Left ventricle myocardium inferior (tissue), 1 donor: ENCODE data around the gene ADAMTSL1. TPM values are rescaled to one million over a fixed set of nuclear protein-coding genes. Genes with fewer than 3 reads are reported as not detected.

ENCODE experiments used
- DNase-seq: peaks from one replicate; pipeline ENCODE4 v3.0.0-alpha.2; 2020
- H3K27ac ChIP-seq: fragments of 200-600 bp; replicated peaks from 2 replicates; pipeline ENCODE4 v1.8.0; 2021
- H3K27me3 ChIP-seq: fragments of 200-600 bp; 2 replicates; pipeline ENCODE4 v1.8.0; 2021; ENCODE audit warnings: low read depth
- H3K36me3 ChIP-seq: fragments of 200-600 bp; 2 replicates; pipeline ENCODE4 v1.8.0; 2021
- H3K4me1 ChIP-seq: fragments of 200-600 bp; 2 replicates; pipeline ENCODE4 v1.8.0; 2021
- H3K4me3 ChIP-seq: fragments of 200-600 bp; 2 replicates; pipeline ENCODE4 v1.8.0; 2021; ENCODE audit warnings: mild to moderate bottlenecking, moderate library complexity
- H3K9me3 ChIP-seq: fragments of 200-600 bp; replicated peaks from 2 replicates; pipeline ENCODE4 v1.8.0; 2021
- intact Hi-C: fragments of 100-400 bp; cut with micrococcal nuclease; formaldehyde crosslinking; loops from one replicate; pipeline ENCODE4 v1.11.0; 2022
- total RNA-seq: library from RNA; stranded (reverse); fragmentation: NEBNext Ultra II Directional; extraction: Animal tissue kit (Norgen Biotek cat#: 25700); gene quantifications from one replicate; pipeline ENCODE4 v1.2.1, GENCODE V29; 2021
- TF ChIP-seq, protein P1 (sequence below): fragments of 200-600 bp; IDR thresholded peaks from 2 replicates; pipeline ENCODE4 v1.8.0; 2021; ENCODE audit warnings: antibody characterized with exemption, mild to moderate bottlenecking, borderline replicate concordance
- donor health status: DM: no; HTN: yes; CAD: no; lungs with severe emphysema.

Gene ADAMTSL1
- total RNA-seq, 1 donor from 2014 or later: 1.7 TPM

DNA sequence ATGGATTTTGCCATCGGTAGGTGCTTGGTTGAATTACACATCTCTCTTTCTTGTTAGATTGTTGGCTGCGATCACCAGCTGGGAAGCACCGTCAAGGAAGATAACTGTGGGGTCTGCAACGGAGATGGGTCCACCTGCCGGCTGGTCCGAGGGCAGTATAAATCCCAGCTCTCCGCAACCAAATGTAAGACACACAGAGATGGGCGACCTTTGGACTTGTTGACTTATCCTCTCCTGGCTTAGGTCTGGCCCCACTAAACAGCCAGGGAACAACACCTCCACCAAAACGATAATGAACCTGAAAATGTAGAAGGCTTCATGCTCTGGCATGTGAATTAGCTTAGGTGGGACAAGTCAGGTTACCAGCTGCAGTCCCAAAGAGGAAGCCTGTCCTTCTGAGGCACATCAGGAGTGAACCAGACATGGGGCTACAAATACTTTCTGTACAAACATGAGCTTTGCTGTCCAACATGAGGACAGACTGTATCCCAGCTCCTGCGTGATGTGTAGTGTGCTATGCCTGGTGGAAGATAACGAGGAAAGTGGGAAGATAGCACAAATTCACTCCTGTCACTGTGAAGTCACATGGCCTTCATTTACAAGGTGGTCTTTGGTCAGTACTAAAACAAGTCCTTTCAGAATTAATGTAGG lies 148.4 kb downstream of the ADAMTSL1 start:
- H3K4me1 ChIP-seq: no peaks in the 10 kb centered on the region
- TF ChIP-seq, protein P1, sequence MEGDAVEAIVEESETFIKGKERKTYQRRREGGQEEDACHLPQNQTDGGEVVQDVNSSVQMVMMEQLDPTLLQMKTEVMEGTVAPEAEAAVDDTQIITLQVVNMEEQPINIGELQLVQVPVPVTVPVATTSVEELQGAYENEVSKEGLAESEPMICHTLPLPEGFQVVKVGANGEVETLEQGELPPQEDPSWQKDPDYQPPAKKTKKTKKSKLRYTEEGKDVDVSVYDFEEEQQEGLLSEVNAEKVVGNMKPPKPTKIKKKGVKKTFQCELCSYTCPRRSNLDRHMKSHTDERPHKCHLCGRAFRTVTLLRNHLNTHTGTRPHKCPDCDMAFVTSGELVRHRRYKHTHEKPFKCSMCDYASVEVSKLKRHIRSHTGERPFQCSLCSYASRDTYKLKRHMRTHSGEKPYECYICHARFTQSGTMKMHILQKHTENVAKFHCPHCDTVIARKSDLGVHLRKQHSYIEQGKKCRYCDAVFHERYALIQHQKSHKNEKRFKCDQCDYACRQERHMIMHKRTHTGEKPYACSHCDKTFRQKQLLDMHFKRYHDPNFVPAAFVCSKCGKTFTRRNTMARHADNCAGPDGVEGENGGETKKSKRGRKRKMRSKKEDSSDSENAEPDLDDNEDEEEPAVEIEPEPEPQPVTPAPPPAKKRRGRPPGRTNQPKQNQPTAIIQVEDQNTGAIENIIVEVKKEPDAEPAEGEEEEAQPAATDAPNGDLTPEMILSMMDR: no peak
- intact Hi-C loops: no loop called here

DNA sequence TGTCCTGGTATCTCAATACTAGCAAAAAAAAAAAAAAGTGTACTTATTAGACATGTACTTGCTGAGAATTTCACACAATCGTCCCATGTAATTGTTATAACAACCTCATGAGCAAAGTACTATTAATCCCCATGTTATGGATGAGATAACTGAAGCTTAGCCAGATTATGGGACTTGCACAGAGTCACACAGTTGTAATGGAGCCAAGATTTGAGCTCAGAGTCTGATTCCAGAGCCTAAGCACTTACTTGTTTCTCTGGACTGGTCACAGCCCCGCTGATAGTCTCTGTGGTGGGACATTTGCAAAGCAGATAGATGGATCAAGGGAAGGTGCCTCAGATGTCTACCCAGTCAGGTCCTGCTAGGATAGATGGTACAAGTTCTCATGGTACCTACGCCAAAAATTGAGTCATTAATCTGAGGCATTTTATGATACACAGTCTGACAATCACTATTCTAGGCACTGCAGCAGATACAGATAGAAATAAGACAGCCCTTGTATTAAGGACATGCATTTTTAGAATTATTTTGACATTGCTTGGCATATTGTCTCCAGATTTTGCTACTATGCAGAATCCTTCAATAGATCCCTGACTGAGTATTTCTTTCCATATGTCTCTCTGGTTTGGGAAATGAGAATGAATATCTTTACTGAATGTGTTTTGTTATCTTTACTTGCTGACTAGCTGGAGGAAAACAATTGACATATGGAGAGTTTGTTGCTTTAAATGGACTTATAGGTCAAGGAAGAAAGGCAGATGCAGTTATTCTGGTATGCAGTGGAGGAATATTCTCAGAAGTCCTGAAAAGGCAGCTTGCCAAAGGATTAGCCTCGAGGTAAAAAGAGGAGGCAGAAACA lies 149.5 kb downstream of the ADAMTSL1 start:
- Histone ChIP-seq H3K4me3 (no peak overlapping the region), H3K27ac (no peak overlapping the region), H3K27me3 (no peaks in the 10 kb centered on the region), H3K36me3 (no peaks in the 10 kb centered on the region), H3K9me3 (peaks cover 10% of the 10 kb centered on the region), H3K4me1 (no peaks in the 10 kb centered on the region)
- intact Hi-C loops: no loop called here
- TF ChIP-seq, protein P1: no peak
- no peak for DNase-seq

More for the DNA sequence above, 148.4 kb downstream of the ADAMTSL1 start:
- DNase-seq: no peak
- Histone ChIP-seq H3K36me3 (no peaks in the 10 kb centered on the region), H3K27ac (no peak overlapping the region), H3K9me3 (peaks cover 2% of the 10 kb centered on the region), H3K4me3 (no peak overlapping the region), H3K27me3 (no peaks in the 10 kb centered on the region)

DNA sequence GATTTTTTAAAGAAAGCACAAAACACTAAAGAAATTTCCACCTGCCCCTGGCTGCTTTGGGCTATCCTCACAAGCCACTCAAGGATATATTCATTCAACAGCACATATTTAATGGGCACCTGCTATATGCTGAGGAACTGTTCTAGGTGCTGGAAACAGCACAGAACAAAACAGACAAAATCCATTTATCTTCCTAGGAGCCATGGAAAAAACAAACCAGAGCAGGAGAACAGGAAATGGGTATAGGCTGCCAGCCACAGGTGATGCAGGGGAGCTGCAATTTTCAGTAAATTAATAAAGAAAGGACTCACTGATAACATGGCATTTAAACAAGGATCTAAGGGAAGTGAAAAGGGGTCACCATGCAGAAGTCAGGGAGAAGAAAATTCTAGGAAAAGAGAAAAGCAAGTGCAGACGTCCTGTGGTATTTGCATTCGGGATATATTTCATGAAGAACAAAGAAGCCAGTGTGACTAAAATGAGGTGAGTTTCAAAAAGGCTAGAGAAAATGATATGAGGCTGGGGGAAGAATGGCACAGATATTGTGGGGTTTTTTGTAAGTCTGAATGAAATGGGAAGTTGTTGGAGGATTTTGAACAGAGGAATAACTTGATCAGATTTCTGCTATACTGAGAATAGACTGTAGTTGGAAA lies 152.2 kb downstream of the ADAMTSL1 start:
- no peaks in the 10 kb centered on the region for H3K27me3 ChIP-seq
- TF ChIP-seq, protein P1: no peak
- H3K36me3 ChIP-seq: no peaks in the 10 kb centered on the region
- no peak overlapping the region for H3K27ac ChIP-seq
- no peak overlapping the region for H3K4me3 ChIP-seq
- intact Hi-C loops: no loop called here
- no peak for DNase-seq
- H3K4me1 ChIP-seq: peaks cover 13% of the 10 kb centered on the region
- H3K9me3 ChIP-seq: peaks cover 10% of the 10 kb centered on the region

DNA sequence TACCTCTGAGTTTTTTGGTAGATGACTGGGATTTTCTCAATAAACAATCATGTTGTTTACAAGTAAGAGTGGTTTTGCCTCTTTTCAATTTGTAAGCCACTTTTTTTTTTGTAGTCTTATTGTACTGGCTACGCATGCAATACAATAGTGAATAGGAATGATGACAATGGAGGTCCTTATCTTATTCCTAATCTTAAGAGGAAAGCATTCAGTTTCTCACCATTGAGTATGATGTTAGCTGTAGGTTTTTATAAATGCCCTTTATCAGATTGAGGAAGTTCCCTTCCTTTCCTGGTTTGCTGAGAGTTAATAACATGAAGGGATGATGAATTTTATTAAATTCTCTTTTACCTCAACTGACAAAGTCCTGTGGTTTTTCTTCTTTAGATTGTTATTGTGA lies 155.2 kb downstream of the ADAMTSL1 start:
- Histone ChIP-seq H3K4me3 (no peak overlapping the region), H3K4me1 (peaks cover 25% of the 10 kb centered on the region), H3K9me3 (peaks cover 10% of the 10 kb centered on the region), H3K27me3 (no peaks in the 10 kb centered on the region), H3K27ac (peak overlapping the region; percentile 53), H3K36me3 (no peaks in the 10 kb centered on the region)
- TF ChIP-seq, protein P1: no peak
- intact Hi-C loops: no loop called here
- no peak for DNase-seq

DNA sequence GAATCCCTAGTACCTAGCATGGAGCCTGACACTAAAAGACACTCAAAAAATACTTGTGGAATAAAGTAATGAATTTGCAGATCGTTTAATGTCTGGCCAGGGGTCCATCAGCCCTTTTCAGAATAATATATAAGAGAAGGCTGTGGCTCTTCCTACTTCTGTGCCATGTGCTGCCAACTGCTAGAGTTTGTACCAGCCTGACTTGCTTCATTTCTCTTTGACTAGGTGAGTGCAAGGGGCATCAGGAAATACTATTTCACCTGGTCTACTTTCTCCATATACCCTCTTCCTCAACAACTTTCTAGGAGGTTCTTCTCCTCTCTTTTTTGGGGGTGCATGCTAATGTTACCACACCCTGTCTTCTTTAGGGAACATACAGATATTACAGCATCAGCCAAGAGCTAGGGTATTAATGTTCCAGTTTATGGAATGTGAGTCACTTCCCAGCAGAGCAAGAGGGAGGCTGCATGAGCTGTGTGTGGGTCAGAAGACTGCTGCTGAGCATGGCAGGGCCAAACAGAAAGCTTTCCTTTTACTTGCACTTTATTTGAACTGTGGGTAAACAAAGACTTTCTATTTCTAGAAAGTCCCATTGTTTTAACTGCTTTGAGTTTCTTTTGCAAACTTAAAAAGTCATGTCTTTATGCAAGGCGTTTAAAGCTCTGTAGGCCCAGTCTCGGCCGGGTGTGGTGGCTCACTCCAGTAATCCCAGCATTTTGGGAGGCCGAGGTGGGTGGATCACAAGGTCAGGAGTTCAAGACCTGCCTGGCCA lies 158.9 kb downstream of the ADAMTSL1 start:
- DNase-seq: no peak
- Histone ChIP-seq H3K4me1 (peaks cover 25% of the 10 kb centered on the region), H3K9me3 (peaks cover 4% of the 10 kb centered on the region), H3K27me3 (no peaks in the 10 kb centered on the region), H3K27ac (peak overlapping the region; percentile 79), H3K36me3 (no peaks in the 10 kb centered on the region), H3K4me3 (no peak overlapping the region)
- intact Hi-C loops: no loop called here
- TF ChIP-seq, protein P1: no peak
